ENCODE measurements around the gene TFR2. TPM values are rescaled to one million over a fixed set of nuclear protein-coding genes. Genes with fewer than 3 reads are reported as not detected.

Gene TFR2
- total RNA-seq, 1 experiment from 2014 or later: 11.8 TPM

DNA sequence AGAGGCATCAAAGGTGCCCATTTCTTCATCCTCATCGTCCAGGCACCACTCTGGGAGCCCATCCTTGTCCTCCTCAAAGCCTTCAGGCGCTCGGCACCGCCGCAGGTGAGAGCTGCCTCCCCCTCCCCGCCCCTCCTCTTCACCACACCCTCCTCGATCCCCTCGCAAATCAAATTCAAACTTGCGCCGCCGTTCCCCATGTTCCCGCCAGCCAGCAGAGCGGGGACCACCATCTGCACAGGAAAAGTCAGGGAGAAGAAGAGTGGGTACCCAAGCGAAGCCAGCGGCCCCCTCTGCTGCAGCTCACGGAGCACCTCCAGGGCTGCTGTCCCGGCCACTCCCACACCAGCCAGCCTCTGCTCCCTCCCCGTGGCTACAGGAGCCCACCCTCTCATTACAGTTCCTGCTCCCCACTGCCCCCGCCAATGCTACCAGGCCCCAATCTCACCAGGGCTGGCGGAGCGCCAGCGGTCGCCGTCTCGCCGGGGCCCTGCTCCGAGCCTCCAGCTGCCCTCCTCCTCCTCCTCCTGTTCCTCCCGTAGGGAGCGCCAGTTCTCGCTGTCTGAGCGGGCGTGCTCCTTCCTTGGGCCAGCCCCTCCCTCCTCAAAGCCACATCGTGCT lies 45.0 kb upstream of the TFR2 start:
- H3K27ac ChIP-seq (ENCODE audit: low read depth, low read length): no peak overlapping the region
- POLR2A ChIA-PET: no interaction called here
- no peaks in the 10 kb centered on the region for H4K20me1 ChIP-seq (ENCODE audit: insufficient read depth)
- H3K79me2 ChIP-seq (ENCODE audit: insufficient read depth, low read length): peaks cover 41% of the 10 kb centered on the region
- H3K9me2 ChIP-seq (ENCODE audit: insufficient read depth): no peaks in the 10 kb centered on the region
- H3K9ac ChIP-seq (ENCODE audit: low read length): no peak overlapping the region
- no peaks in the 10 kb centered on the region for H3K27me3 ChIP-seq (ENCODE audit: insufficient read depth, low read length)
- RAD21 ChIA-PET (ENCODE audit: low non-redundant PET in 1 of 2, low total read pairs in 2 of 2, uncharacterized antibody in 2 of 2, unreplicated experiment in 2 of 2): no interaction called here
- DNase-seq (ENCODE audit: low read depth, low spot score): no peak
- no peak overlapping the region for H2AFZ ChIP-seq (ENCODE audit: low read depth, low read length, poor library complexity, severe bottlenecking)
- H3K4me3 ChIP-seq (replicated peaks in 1 of 2; ENCODE audit: low read depth in 1 of 2, low read length in 2 of 2): no peak overlapping the region
- TF ChIP-seq CBX3 (IDR thresholded peaks at IDR 0.05; ENCODE audit: low read depth): no peak
- TF ChIP-seq SRF (IDR thresholded peaks at IDR 0.05; ENCODE audit: low read depth): no peak
- TF ChIP-seq, protein P1, sequence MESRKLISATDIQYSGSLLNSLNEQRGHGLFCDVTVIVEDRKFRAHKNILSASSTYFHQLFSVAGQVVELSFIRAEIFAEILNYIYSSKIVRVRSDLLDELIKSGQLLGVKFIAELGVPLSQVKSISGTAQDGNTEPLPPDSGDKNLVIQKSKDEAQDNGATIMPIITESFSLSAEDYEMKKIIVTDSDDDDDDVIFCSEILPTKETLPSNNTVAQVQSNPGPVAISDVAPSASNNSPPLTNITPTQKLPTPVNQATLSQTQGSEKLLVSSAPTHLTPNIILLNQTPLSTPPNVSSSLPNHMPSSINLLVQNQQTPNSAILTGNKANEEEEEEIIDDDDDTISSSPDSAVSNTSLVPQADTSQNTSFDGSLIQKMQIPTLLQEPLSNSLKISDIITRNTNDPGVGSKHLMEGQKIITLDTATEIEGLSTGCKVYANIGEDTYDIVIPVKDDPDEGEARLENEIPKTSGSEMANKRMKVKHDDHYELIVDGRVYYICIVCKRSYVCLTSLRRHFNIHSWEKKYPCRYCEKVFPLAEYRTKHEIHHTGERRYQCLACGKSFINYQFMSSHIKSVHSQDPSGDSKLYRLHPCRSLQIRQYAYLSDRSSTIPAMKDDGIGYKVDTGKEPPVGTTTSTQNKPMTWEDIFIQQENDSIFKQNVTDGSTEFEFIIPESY (IDR thresholded peaks at IDR 0.05; ENCODE audit: extremely low read depth, insufficient replicate concordance, low read length): no peak
- no peak for TF ChIP-seq CEBPB (IDR thresholded peaks at IDR 0.05; ENCODE audit: low read depth)
- TF ChIP-seq RAD21 (IDR thresholded peaks at IDR 0.05; ENCODE audit: low read depth): no peak
- no peak for TF ChIP-seq SP1 (IDR thresholded peaks at IDR 0.05; ENCODE audit: low read depth)
- TF ChIP-seq ZNF274 (IDR thresholded peaks at IDR 0.05; ENCODE audit: low read depth, low read length): no peak
- TF ChIP-seq EZH2phosphoT487 (IDR thresholded peaks at IDR 0.05; ENCODE audit: borderline replicate concordance): no peak
- TF ChIP-seq, protein P2, sequence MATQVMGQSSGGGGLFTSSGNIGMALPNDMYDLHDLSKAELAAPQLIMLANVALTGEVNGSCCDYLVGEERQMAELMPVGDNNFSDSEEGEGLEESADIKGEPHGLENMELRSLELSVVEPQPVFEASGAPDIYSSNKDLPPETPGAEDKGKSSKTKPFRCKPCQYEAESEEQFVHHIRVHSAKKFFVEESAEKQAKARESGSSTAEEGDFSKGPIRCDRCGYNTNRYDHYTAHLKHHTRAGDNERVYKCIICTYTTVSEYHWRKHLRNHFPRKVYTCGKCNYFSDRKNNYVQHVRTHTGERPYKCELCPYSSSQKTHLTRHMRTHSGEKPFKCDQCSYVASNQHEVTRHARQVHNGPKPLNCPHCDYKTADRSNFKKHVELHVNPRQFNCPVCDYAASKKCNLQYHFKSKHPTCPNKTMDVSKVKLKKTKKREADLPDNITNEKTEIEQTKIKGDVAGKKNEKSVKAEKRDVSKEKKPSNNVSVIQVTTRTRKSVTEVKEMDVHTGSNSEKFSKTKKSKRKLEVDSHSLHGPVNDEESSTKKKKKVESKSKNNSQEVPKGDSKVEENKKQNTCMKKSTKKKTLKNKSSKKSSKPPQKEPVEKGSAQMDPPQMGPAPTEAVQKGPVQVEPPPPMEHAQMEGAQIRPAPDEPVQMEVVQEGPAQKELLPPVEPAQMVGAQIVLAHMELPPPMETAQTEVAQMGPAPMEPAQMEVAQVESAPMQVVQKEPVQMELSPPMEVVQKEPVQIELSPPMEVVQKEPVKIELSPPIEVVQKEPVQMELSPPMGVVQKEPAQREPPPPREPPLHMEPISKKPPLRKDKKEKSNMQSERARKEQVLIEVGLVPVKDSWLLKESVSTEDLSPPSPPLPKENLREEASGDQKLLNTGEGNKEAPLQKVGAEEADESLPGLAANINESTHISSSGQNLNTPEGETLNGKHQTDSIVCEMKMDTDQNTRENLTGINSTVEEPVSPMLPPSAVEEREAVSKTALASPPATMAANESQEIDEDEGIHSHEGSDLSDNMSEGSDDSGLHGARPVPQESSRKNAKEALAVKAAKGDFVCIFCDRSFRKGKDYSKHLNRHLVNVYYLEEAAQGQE (IDR thresholded peaks at IDR 0.05; ENCODE audit: low read depth): no peak
- TF ChIP-seq TCF7L2 (IDR thresholded peaks at IDR 0.05; ENCODE audit: borderline replicate concordance, extremely low read depth, insufficient read depth, insufficient read length): no peak
- no peak for TF ChIP-seq ELF1 (IDR thresholded peaks at IDR 0.05; ENCODE audit: borderline replicate concordance, low read depth)
- TF ChIP-seq JUND (IDR thresholded peaks at IDR 0.05): no peak
- no peak for TF ChIP-seq YY1 (IDR thresholded peaks at IDR 0.05; ENCODE audit: extremely low read depth, insufficient replicate concordance, low read depth, low read length)
- TF ChIP-seq EGR1 (IDR thresholded peaks at IDR 0.05; ENCODE audit: low read depth): no peak
- no peak for TF ChIP-seq ZFX (IDR thresholded peaks at IDR 0.05)
- H3K36me3 ChIP-seq (ENCODE audit: control insufficient read depth in 1 of 2, insufficient read depth in 2 of 2, low read length in 2 of 2): peaks cover 25 to 34% of the 10 kb centered on the region in 2 experiments; a peak in 3 of 4 replicates
- BruUV-seq (replicated peaks): no TSS peak
- intact Hi-C loops (cut with micrococcal nuclease): no loop called here
- peaks cover 3 to 7% of the 10 kb centered on the region in 2 experiments; a peak in 2 of 4 replicates for H3K4me1 ChIP-seq (ENCODE audit: control insufficient read depth in 1 of 2, insufficient read depth in 2 of 2, low read length in 2 of 2)
- CTCF ChIA-PET: no interaction called here
- no peaks in the 10 kb centered on the region for H3K9me3 ChIP-seq (ENCODE audit: control insufficient read depth in 1 of 2, insufficient read depth in 1 of 2, low read depth in 1 of 2, low read length in 2 of 2)
- no peak overlapping the region for H3K4me2 ChIP-seq (ENCODE audit: low read length)
- ATAC-seq: no peak

All from HCT116 (cell line).